Measurements from ENCODE around the gene ZNF529.

ZNF529 gene

DNA sequence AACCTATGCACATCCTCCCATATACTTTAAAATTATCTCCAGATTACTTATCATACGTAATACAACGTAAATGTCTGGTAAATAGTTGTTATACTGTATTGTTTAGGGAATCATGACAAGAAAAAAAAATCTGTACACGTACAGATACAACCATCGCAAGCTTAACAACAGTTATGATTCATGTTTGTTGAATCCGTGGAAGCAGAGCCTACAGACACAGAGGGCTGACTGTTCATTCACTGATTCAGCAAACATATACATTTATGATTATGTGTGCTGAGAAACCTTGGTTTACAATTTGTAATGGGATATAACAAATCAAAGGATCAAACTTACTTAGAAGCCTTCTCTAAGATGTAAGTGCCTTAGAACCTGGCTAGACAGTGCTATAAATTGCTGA, 46.5 kb downstream of the ZNF529 start:
- no peak for TF ChIP-seq EZH2phosphoT487 (IDR thresholded peaks at IDR 0.05; ENCODE audit: borderline replicate concordance, low read length)
- TF ChIP-seq, protein P1, sequence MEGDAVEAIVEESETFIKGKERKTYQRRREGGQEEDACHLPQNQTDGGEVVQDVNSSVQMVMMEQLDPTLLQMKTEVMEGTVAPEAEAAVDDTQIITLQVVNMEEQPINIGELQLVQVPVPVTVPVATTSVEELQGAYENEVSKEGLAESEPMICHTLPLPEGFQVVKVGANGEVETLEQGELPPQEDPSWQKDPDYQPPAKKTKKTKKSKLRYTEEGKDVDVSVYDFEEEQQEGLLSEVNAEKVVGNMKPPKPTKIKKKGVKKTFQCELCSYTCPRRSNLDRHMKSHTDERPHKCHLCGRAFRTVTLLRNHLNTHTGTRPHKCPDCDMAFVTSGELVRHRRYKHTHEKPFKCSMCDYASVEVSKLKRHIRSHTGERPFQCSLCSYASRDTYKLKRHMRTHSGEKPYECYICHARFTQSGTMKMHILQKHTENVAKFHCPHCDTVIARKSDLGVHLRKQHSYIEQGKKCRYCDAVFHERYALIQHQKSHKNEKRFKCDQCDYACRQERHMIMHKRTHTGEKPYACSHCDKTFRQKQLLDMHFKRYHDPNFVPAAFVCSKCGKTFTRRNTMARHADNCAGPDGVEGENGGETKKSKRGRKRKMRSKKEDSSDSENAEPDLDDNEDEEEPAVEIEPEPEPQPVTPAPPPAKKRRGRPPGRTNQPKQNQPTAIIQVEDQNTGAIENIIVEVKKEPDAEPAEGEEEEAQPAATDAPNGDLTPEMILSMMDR (IDR thresholded peaks at IDR 0.05; ENCODE audit: low read depth, low read length, poor library complexity, severe bottlenecking), result no peak
- Histone ChIP-seq H3K4me1 (ENCODE audit: control insufficient read depth, low read length) (peaks cover 18% of the 10 kb centered on the region), H3K79me2 (ENCODE audit: control insufficient read depth, low read length) (no peaks in the 10 kb centered on the region; the same call in 1 of the 2 replicates), H3K4me2 (ENCODE audit: low read length) (peak overlapping the region; percentile 95), H3F3A (ENCODE audit: control insufficient read depth, insufficient read depth) (peaks cover 5% of the 10 kb centered on the region; the same call in 1 of the 2 replicates), H3K9me3 (ENCODE audit: control insufficient read depth, insufficient read depth, low read length) (peaks cover 22% of the 10 kb centered on the region; the same call in 1 of the 2 replicates), H3K27me3 (ENCODE audit: control insufficient read depth, low read length) (no peaks in the 10 kb centered on the region), H3K9me2 (replicated peaks; ENCODE audit: control insufficient read depth, low read length) (no peaks in the 10 kb centered on the region), H4K20me1 (ENCODE audit: control insufficient read depth, insufficient read depth, low read depth, low read length) (no peaks in the 10 kb centered on the region), H3K27ac (ENCODE audit: low read depth, low read length) (no peak overlapping the region), H3K36me3 (ENCODE audit: control insufficient read depth, low read length) (peaks cover 9% of the 10 kb centered on the region; the same call in 1 of the 2 replicates), H3K4me3 (ENCODE audit: low read length) (0 out of 2 replicates have a peak overlapping the region, but pooled peaks have one; percentile 96)

DNA sequence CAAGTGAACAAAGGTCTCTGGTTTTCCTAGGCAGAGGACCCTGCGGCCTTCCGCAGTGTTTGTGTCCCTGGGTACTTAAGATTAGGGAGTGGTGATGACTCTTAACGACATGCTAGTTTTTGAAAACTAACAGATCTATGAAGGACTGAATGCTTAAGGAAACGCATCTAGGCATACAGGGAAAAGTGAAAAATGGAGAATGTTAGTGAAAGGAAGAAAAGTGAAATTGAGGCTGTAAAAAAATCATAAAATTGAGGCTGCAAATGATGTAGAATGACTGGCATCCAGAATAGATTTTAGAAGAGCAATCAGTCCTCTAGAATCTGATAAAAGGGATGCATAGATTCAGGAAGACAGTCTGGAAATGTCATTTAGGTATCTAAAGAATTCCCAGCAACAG, 48.5 kb downstream of the ZNF529 start:
- Histone ChIP-seq H3K9me3 (ENCODE audit: control insufficient read depth, insufficient read depth, low read length) (peaks cover 22% of the 10 kb centered on the region; the same call in 1 of the 2 replicates), H3K27ac (ENCODE audit: low read depth, low read length) (no peak overlapping the region), H4K20me1 (ENCODE audit: control insufficient read depth, insufficient read depth, low read depth, low read length) (no peaks in the 10 kb centered on the region), H3F3A (ENCODE audit: control insufficient read depth, insufficient read depth) (peaks cover 5% of the 10 kb centered on the region; the same call in 1 of the 2 replicates), H3K27me3 (ENCODE audit: control insufficient read depth, low read length) (no peaks in the 10 kb centered on the region), H3K36me3 (ENCODE audit: control insufficient read depth, low read length) (peaks cover 9% of the 10 kb centered on the region; the same call in 1 of the 2 replicates), H3K4me2 (ENCODE audit: low read length) (no peak overlapping the region), H3K9me2 (replicated peaks; ENCODE audit: control insufficient read depth, low read length) (no peaks in the 10 kb centered on the region), H3K79me2 (ENCODE audit: control insufficient read depth, low read length) (no peaks in the 10 kb centered on the region; the same call in 1 of the 2 replicates), H3K4me3 (ENCODE audit: low read length) (no peak overlapping the region), H3K4me1 (ENCODE audit: control insufficient read depth, low read length) (peaks cover 18% of the 10 kb centered on the region)
- TF ChIP-seq, protein P1 (IDR thresholded peaks at IDR 0.05; ENCODE audit: low read depth, low read length, poor library complexity, severe bottlenecking), result no peak

DNA sequence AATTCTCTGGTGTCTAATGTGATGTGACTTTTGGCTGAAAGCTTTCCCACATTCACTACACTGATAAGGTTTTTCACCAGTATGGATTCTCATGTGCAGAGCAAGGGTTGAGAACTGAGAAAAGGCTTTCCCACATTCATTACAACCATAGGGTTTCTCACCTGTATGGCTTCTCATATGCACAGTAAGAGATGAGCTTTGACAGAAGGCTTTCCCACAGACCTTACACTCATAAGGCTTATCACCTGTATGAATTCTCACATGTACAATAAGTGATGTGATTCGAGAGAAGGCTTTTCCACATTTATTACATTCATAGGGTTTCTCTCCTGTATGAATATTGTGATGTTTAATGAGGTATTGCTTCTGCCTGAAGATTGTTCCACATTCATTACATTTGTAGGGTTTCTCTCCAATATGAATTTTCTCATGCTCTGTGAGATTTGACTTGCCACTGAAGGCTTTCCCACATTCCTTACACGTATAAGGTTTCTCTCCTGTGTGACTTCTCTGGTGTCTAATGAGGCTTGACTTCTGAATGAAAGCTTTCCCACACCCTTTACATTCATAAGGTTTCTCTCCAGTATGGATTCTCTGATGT, 59.0 kb downstream of the ZNF529 start:
- TF ChIP-seq, protein P1 (IDR thresholded peaks at IDR 0.05; ENCODE audit: low read depth, low read length, poor library complexity, severe bottlenecking), result no peak
- no peak for TF ChIP-seq EZH2phosphoT487 (IDR thresholded peaks at IDR 0.05; ENCODE audit: borderline replicate concordance, low read length)
- Histone ChIP-seq H3K9me3 (ENCODE audit: control insufficient read depth, insufficient read depth, low read length) (peaks cover 35% of the 10 kb centered on the region), H3K4me2 (ENCODE audit: low read length) (no peak overlapping the region), H3K79me2 (ENCODE audit: control insufficient read depth, low read length) (no peaks in the 10 kb centered on the region), H3K4me3 (ENCODE audit: low read length) (no peak overlapping the region), H3K4me1 (ENCODE audit: control insufficient read depth, low read length) (no peaks in the 10 kb centered on the region), H3K27ac (ENCODE audit: low read depth, low read length) (no peak overlapping the region), H3K9me2 (replicated peaks; ENCODE audit: control insufficient read depth, low read length) (no peaks in the 10 kb centered on the region), H3F3A (ENCODE audit: control insufficient read depth, insufficient read depth) (no peaks in the 10 kb centered on the region), H4K20me1 (ENCODE audit: control insufficient read depth, insufficient read depth, low read depth, low read length) (no peaks in the 10 kb centered on the region), H3K36me3 (ENCODE audit: control insufficient read depth, low read length) (peaks cover 6% of the 10 kb centered on the region; the same call in 1 of the 2 replicates), H3K27me3 (ENCODE audit: control insufficient read depth, low read length) (no peaks in the 10 kb centered on the region)

Data from DOHH2 (cell line).